NCI-H2196 treated with DMSO at 0.1 percent for 48 hours (cell line): ENCODE data around the gene IFT22.
"Not testable (repeated sequence)": the region's sequence is repeated elsewhere in the genome, so short reads cannot be mapped to it uniquely, and the experiment has no call there.

Experiments used
- DNase-seq: peaks from one replicate; lab custom pipeline; 2025; ENCODE audit not compliant: unreplicated experiment; lab: John Stamatoyannopoulos, UW

Gene IFT22

DNA sequence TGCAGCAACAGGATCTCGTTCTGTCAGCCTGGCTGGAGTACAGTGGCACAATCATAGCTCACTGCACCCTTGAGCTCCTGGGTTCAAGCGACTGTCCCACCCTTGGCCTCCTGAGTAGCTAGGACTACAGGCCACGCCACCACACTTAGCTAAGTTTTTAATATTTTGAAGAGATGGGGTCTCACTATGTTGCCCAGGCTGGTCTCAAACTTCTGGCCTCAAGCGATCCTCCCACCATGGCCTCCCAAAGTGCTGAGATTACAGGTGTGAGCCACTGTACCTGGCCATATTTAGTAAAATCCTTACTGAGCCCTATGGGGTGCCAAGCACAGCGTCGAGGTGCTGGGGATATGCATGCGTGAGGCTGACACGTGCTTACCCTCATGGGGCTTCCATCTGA lies 40.7 kb downstream of the IFT22 start:
- not testable (repeated sequence) for DNase-seq

- DNase-seq = no peak
Measured at GRCh38 chr7:101278461-101279292, 42.9 kb downstream of the IFT22 start.

DNA sequence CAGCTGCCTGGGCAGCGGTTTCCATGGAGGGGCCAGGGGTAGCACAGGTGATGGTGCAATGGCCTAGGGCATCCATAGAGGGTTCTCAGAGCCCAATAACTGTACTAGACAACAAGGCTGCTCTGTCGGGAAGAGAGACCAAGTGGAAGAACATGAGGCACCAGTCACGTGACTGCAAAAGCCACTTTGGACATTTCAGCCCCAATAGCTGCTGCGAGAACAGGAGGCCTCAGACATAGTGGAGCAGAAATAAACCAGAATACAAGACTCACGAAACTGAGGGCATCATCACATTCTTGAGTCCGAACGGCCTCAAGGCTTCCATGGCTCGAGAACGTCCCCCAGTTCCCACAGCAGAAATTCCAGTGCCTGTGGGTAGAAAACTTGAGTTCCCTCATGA lies 44.5 kb downstream of the IFT22 start:
- DNase-seq = no peak

DNA sequence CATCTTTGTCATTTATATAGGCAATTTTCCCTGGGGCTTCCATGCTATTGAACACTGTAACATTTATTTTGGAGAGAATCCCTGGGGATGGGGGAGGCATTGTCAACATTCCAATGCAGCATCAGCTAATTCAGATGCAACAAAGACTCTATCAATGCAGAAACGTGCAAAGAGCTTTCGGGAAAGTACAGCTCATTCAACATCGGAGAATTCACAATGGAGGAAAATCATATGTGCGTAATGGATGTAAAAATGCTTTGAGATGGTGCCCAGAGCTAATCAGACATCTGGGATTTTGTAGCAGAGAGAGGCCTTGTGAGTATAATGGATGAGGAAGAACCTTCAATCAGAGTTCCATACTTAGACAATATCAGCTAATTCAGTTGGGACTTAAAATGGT lies 48.4 kb downstream of the IFT22 start:
- DNase-seq = no peak

- DNase-seq = no peak
Measured at GRCh38 chr7:101271021-101271420, 50.6 kb downstream of the IFT22 start.

- no peak for DNase-seq
Measured at GRCh38 chr7:101269664-101270063, 51.9 kb downstream of the IFT22 start.

DNA sequence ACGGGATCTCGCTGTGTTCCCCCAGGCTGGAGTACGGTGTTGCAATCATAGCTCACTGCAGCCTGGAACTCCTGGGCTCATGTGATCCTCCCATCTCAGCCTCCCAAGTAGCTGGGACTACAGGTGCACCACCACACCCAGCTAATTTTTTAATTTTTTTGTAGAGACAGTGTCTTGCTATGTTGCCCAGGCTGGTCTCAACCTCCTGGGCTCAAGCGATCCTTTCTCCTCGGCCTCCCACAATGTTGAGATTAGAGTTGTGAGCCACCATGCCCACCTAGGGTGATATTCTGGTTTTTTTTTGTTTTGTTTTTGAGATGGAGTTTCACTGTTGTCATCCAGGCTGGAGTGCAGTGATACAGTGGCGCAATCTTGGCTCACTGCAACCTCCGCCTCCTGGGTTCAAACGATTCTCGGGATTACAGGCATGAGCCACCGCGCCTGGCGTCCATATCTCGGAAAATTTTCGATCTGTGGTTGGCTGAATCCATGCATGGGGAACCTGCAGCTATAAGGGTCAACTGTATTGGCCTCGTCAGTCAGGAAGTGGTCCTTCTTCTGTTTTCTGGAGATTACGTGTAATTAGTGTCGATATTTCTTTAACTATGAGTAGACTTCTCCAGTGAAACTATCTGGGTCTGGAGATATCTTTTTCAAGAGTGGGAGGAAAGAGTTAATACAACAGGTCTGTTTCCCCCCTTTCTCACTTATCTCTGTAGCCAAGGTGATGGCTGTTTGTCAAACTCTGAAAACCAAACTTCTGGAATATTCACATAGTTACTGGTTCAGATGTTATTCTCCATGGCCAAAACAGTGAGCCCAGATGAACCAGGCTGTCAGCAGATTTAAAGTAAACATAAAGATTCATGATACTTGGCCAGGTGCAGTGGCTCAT lies 55.7 kb downstream of the IFT22 start:
- no peak for DNase-seq

- not testable (repeated sequence) for DNase-seq
Measured at GRCh38 chr7:101264102-101264706, 57.4 kb downstream of the IFT22 start.
